ENCODE results near the gene STIM2.

DNA sequence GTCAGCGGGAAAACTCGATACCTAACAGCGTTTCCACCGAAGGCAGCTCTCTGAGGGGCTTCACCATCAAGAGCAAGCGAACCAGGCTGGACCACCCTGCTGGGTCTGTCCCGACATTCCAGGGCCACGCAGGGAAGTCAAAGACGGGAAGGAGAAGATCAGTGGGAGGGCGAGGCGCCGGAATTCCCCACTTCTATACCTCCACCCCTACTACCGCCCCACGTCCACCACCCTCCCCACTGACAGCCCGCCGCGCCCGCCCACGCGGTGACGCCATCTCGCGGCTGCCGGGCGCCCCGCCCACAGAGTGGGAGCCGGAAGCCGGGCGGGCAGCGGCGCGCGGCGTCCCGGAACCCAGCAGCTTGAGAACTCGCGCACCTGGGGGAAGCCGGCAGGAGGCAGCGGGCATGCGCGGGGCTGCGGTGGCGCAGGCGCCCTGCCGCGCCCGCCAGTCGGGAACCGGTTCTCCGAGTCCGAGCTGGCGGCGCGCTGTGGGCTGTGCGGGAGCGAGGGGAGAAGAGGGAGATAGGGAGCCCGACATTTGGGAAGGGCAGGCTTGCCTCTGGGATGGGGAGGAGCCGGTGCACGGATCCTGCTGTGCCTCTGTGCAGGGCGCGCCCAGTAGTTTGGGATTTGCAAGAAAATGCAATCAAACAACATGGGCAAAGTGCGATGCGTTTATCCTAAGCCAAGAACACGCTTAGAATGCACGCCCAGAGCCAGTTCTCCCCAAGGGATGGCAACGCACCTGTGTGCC, 3.2 kb upstream of the STIM2 start:
- TF ChIP-seq, protein P1, sequence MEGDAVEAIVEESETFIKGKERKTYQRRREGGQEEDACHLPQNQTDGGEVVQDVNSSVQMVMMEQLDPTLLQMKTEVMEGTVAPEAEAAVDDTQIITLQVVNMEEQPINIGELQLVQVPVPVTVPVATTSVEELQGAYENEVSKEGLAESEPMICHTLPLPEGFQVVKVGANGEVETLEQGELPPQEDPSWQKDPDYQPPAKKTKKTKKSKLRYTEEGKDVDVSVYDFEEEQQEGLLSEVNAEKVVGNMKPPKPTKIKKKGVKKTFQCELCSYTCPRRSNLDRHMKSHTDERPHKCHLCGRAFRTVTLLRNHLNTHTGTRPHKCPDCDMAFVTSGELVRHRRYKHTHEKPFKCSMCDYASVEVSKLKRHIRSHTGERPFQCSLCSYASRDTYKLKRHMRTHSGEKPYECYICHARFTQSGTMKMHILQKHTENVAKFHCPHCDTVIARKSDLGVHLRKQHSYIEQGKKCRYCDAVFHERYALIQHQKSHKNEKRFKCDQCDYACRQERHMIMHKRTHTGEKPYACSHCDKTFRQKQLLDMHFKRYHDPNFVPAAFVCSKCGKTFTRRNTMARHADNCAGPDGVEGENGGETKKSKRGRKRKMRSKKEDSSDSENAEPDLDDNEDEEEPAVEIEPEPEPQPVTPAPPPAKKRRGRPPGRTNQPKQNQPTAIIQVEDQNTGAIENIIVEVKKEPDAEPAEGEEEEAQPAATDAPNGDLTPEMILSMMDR (IDR thresholded peaks at IDR 0.05): peak in 1 of 5 experiments; percentile 35
- TF ChIP-seq POLR2A (IDR thresholded peaks at IDR 0.05) (peak; percentile 73), POLR2AphosphoS5 (IDR thresholded peaks at IDR 0.05) (peak; percentile 78 to 88 (median 87))

All from transverse colon (tissue), 4 donors.